Measurements from ENCODE around the gene MOK.
A peak's percentile ranks its signal among the peaks of the same experiment; 100 is the strongest.
"Not testable (repeated sequence)": the region's sequence is repeated elsewhere in the genome, so short reads cannot be mapped to it uniquely, and the experiment has no call there.

The MOK gene

GRCh38 chr14:102280376-102280962 is 24.5 kb downstream of the MOK start:
- DNase-seq = no peak

GRCh38 chr14:102279688-102280348 is 25.1 kb downstream of the MOK start:
- no peak for DNase-seq

- DNase-seq = no peak
These were observed 25.7 kb downstream of the MOK start for GRCh38 chr14:102279282-102279681.

- no peak for DNase-seq
These were observed 26.4 kb downstream of the MOK start for GRCh38 chr14:102278631-102278935.

GRCh38 chr14:102277874-102278630 is 26.9 kb downstream of the MOK start:
- DNase-seq = peak; percentile 2

GRCh38 chr14:102275866-102276265 is 29.1 kb downstream of the MOK start:
- no peak for DNase-seq

- no peak for DNase-seq
These were observed 32.6 kb downstream of the MOK start for GRCh38 chr14:102272392-102272791.

GRCh38 chr14:102264775-102265174 is 40.2 kb downstream of the MOK start:
- DNase-seq = no peak

- DNase-seq = no peak
These were observed 40.6 kb downstream of the MOK start for GRCh38 chr14:102264355-102264754.

GRCh38 chr14:102262929-102263462 is 42.0 kb downstream of the MOK start:
- peak; percentile 73 for DNase-seq

- DNase-seq = no peak
These were observed 46.8 kb downstream of the MOK start for GRCh38 chr14:102258136-102258535.

GRCh38 chr14:102256716-102257115 is 48.2 kb downstream of the MOK start:
- DNase-seq = no peak

GRCh38 chr14:102255401-102256190 is 49.4 kb downstream of the MOK start:
- DNase-seq = no peak

- DNase-seq = no peak
These were observed 51.8 kb downstream of the MOK start for GRCh38 chr14:102252834-102253801.

- DNase-seq = no peak
These were observed 53.8 kb downstream of the MOK start for GRCh38 chr14:102251161-102251560.

- no peak for DNase-seq
These were observed 54.3 kb downstream of the MOK start for GRCh38 chr14:102250636-102251035.

GRCh38 chr14:102249981-102250380 is 55.0 kb downstream of the MOK start:
- DNase-seq = no peak

- DNase-seq = no peak
These were observed 55.9 kb downstream of the MOK start for GRCh38 chr14:102249041-102249440.

GRCh38 chr14:102248121-102248520 is 56.8 kb downstream of the MOK start:
- no peak for DNase-seq

- DNase-seq = no peak
These were observed 58.9 kb downstream of the MOK start for GRCh38 chr14:102246071-102246470.

GRCh38 chr14:102243795-102244194 is 61.2 kb downstream of the MOK start:
- not testable (repeated sequence) for DNase-seq

- DNase-seq = no peak
These were observed 63.8 kb downstream of the MOK start for GRCh38 chr14:102241147-102241546.

Data from NCI-H1105 treated with DMSO at 0.1 percent for 48 hours (cell line).